DMS 273 (cell line): ENCODE measurements around the gene CACUL1.
"Not testable (repeated sequence)": the region's sequence is repeated elsewhere in the genome, so short reads cannot be mapped to it uniquely, and the experiment has no call there.

Experiments
- DNase-seq: peaks from one replicate; lab custom pipeline; 2025; ENCODE audit not compliant: unreplicated experiment; lab: John Stamatoyannopoulos, UW

The CACUL1 gene

DNA sequence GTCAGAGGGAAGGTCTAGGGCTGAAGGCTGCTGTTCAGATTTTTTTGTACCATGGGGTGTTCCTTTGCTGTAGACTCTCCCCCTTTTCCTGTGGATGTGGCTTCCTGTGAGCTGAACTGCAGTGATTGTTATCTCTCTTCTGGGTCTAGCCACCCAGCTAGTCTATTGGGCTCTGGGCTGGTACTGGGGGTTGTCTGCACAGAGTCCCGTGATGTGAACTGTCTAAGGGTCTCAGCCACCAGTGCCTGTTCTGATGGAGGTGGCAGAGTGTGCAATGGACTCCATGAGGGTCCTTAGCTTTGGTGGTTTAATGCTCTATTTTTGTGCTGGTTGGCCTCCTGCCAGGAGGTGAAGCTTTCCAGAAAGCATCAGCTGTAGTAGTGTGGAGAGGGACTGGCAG is 96.6 kb downstream of the CACUL1 start:
- DNase-seq, result not testable (repeated sequence)

DNA sequence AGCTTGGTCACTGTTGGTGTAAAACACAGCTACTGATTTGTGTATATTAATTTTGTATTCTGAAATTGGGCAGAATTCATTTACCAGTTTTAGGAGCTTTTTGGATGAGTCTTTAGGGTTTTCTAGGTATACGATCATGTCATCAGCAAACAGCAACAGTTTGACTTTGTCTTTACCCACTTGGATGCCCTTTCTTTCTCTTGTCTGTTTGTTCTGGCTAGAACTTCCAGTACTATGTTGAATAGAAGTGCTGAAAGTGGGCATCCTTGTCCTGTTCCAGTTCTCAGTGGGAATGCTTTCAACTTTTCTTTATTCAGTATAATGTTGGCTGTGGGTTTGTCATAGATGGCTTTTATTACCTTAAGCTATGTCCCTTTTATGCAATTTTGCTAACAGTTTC is 109.5 kb downstream of the CACUL1 start:
- not testable (repeated sequence) for DNase-seq

DNA sequence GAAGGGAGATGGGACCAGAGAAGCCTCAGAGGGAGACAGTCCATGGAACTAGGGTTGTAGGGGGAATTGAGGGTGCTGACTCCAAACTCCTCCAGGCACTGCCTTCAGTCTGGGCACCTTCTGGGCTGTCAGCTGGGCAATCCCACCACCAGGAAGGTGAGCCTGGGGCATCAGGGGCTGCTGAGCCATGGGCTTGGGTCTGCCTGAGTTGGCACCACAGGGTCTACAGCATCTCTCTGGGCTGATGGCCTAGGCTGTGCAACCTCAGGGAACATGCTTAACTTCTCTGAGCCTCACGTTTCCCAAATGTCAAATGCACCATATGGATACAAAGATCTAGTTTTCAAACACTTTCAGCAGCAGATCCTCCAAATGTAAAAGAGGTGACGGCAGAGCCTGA is 112.5 kb downstream of the CACUL1 start:
- no peak for DNase-seq

DNA sequence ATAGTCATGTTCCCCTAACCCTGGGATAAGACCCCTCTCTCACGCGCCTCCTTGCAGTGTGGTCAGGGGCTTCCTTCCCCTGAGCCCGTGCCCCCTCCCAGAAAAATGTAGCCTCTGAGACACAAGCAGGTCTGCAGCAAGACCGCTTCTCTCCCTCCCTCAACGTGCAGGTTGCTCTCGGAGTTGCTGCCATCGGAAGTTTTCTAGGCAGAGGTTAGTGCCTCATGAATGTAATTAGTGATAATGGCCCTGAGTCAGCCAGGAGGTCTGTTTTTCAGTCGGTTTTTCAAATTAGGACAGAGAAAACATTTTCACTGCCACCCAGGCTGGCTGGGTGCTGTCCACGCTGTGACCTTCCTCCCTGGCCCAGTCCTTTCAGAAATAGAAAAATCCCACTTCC is 116.1 kb downstream of the CACUL1 start:
- no peak for DNase-seq

DNA sequence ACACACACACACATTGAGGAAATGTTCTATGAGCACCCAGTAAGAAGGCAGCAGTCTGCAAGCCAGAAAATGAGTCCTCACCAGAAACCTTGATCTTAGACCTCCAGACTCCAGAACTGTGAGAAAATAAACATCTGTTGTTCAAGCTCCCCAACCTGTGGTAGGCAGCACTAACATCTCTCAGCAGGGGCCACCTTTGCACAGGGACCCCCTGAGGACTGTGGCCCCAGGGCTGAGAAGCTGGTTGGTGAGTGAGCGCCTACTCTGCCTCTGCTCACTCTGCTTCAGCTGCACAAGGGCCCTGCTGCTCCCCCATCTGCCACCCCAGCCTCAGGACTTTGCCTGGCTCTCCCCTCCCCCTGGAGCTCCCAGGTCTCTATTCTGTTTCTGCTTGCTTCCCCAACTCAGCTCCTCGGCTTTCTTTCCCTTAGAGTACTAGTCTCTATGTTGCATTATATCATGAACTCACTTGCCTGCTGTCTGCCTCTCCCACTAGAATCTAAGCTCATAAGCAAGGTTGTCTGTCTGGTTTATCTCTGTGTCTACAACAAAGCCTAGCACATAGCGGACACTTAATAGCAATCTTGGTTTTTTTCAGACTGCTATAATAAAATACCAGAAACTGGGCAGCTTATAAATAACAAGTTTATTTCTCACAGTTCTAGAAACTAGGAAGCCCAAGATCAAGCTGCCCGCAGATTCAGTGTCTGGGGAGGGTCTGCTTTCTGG is 118.9 kb downstream of the CACUL1 start:
- peak; percentile 74 for DNase-seq

DNA sequence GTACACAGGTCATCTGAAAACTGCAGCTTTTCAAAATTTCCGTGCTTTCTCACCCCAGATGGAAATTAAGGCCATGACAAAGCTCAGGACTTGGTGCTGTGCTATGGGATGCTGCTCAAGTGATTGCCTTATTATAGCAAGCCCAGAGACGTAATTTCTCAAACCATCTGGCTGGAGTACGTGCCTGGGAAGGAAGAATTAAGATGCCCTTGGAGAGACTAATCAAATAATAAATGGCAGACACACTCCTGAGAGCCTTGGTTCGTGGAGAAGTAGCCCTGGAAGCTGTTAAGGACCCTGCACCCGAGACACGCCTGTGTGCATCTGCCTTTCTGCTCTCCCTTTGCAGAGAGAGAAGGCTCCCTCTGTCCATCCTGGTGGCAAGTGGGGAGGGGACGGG is 121.0 kb downstream of the CACUL1 start:
- no peak for DNase-seq

DNA sequence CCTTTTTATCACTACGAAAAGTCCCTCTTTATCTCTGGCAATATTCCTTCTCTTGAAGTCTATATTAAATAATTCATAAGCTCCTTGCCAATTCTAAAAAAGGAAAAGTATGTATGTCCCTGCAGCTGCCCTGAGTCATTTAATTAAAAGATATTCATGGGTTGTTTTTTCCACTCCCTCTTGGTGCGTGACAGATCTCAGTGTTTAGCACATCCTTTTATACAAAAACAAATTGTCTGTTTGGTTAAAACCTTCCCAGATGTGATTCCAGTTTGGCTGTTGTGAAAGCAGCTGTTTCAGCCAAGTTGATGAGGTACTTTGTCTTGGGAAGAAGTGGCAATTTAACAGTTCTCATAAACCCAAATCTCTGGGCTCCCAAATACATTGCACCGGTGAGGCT is 125.6 kb downstream of the CACUL1 start:
- DNase-seq, result no peak

DNA sequence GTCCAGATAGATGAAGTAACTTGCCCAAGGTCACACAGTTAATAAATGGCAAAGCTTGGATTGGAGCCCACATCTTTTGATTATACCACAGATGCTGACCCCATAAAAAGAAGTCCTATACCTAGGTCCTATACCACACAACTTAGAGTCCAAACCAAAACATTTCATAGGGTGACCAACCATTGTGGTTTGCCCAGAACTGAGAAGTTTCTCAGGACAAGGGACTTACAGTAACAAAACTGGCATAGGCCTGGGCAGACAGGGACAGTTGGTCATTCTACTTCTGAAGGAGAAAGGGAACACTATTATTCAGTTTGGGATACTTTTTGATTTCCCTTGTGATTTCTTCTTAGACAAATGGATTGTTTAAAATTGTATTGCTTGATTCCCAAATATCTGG is 126.4 kb downstream of the CACUL1 start:
- no peak for DNase-seq

DNA sequence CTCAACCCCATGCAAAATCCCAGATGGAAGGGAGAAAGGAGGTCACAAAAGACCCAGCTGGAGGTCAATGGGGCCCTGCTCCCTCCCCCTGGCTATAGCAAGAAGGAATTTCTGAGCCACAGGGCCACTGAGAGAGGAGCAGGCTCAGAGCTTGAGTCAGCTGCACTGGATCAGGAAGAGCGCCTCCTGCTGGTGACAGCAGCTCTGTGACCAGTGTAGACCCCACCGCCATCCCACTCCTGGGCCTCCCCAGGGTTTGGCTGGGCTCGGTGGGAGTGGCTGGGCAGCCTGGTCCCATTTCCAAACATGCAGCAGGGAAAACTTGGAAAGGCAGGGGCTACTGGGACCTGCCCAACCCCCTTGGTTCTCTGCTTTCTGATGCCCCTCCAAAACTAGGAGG is 127.8 kb downstream of the CACUL1 start:
- no peak for DNase-seq
